GM21447 (cell line): ENCODE data around the gene HOXA4.

Experiments used
- ATAC-seq: cut with Tn5 transposase; IDR thresholded peaks from one replicate; pipeline ENCODE4 v1.9.1; 2021; ENCODE audit not compliant: unreplicated experiment

HOXA4 gene

GRCh38 chr7:27133409-27134231 is 3.1 kb upstream of the HOXA4 start:
- ATAC-seq, result no peak

- ATAC-seq, result no peak
Measured at GRCh38 chr7:27132978-27133377, 2.4 kb upstream of the HOXA4 start.

DNA sequence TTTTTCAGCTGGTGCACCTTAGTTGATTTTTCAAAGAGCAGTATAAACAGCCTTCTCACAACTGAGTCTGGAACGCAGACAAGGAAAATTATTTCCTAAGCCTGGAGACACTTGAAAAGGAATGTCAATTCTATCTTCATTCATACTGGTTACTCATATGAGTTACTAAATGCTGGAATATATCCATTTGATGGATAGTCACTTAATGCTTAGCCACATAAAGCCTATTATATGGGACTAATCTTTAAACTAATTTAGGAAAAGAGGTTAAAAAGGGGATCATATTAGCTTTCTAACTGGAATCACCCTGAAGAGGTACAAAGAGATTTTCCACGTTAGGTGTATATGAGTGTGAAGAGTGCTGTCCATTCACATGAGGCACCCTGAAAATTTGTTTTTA is 1.7 kb upstream of the HOXA4 start:
- no peak for ATAC-seq

DNA sequence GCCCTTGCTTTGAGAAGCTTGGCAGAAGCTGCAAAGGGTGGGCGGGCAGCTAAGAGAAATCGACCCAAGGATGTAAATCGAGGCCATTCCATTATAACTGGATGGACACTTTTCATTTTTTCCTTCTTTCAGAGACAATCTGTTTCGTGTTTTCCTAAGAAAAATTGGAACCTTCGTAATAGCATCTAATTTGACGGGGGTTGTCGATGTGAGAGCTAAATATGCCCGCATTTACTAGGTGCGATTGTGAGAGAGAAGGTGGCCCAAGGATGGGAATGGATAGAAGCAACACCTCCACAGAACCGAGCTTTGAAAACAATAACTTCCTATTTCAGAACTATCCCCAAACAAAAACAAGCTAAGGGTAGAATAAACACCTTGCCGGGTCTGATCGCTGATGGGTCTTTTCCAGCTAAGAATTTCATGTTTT is 848 bp upstream of the HOXA4 start:
- ATAC-seq, result no peak

DNA sequence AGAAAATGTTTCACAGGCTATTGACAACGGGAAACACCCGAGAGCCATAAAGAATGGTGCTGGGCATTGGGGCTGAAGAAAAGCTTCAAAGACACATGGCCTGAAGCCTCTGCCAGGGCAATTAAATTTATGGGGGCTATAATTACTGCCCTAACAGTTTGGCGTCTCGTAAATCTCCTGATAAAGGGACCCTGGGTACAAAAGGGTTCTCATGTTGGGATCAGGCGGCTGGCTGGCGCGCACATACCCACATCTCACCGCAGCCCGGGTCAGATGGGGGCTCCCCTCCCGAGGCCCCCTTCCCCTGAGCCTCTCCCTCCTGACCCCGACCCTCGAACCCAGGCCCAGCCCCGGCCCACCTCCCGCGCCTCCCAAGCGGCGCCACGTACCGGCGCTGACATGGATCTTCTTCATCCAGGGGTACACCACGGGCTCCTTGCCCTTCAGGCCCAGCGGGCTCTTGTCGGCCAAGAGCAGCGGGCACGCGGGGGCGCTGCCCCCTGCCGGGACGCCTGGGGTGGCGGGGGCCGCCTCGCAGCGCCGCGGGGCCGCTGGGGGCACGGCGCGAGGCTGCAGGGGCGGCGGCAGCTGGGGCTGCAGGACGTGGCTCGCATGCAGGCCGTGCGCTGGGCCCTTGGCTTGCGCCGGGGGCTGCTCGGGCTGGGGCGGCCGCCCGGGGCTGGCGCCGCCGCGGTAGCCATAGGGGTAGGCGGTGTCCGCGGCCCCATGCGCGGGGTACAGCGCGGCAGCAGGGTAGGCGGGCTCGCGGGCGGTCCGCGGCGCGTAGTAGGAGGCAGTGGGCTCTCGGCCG is 623 bp downstream of the HOXA4 start:
- ATAC-seq, result no peak

DNA sequence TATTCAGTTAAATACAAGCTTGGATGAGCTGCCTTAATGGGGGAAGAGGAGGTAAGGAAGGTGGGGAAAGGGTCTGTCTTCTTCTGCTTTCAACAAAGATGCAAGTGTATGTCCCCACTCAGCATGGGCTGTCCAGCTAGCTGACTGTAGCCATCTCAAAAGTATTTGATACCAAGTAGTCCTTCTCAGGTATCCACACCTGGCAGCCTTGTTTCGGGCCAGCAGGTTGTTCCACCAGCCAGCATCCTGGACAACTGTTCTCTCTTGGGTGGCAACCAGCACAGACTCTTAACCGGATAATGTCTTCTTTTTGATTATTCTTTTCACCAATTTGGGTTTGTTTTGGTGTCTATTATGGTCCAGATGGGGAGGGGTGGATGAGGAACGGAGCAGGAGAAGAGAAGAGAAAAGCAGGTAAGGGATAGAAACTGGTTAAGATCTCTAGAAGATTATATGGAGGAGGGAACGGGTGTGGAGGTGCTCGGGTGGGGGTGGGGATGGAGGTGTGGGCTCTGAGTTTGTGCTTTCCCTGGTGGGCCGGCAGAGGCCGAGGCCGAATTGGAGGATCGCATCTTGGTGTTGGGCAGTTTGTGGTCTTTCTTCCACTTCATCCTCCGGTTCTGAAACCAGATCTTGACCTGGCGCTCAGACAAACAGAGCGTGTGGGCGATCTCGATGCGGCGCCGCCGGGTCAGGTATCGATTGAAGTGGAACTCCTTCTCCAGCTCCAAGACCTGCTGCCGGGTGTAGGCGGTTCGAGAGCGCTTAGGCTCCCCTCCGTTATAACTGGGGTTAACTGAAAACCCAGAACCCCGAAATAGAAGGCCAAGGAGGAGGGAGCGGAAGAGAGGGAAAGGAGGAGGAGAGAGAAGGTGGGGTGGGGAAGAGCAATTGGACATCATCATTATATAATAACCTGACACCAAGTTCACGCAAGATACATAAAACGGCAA is 1.5 kb downstream of the HOXA4 start:
- ATAC-seq, result no peak

GRCh38 chr7:27128034-27128433 is 2.5 kb downstream of the HOXA4 start:
- ATAC-seq, result no peak

DNA sequence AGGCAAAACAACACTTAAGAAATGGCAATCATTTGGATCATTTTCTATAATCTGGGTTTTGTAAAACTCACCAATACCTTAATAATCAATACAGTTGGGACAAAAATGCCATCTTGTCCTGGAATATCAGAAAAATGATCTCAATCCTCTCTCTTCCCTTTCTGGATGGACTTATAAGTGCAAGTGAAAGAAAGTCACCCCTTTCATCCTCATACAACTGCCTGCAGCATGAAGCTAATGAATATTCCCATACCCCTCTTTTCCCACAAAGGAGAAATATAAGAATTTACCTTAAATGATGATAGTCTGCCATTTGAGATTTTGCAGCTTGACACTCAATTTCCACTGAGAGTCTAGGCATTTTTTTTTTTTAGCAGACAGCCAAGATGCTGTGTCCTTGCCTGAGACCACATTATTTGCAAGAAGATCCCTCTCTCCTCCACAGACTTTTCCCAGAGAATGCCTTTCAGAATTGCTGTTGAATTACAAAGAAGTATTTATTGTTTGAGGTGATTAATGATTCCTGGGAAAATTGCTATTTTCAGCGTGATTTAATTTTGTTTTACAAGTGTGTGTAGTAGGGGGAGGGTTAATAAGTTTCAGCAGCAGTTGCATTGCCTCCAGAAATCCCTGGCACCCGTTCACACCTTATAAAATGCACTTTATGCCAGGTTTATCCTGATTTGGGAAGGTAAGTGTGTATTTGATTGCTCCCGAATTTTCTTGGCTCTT is 3.8 kb downstream of the HOXA4 start:
- ATAC-seq, result no peak

GRCh38 chr7:27125986-27126394 is 4.6 kb downstream of the HOXA4 start:
- no peak for ATAC-seq

DNA sequence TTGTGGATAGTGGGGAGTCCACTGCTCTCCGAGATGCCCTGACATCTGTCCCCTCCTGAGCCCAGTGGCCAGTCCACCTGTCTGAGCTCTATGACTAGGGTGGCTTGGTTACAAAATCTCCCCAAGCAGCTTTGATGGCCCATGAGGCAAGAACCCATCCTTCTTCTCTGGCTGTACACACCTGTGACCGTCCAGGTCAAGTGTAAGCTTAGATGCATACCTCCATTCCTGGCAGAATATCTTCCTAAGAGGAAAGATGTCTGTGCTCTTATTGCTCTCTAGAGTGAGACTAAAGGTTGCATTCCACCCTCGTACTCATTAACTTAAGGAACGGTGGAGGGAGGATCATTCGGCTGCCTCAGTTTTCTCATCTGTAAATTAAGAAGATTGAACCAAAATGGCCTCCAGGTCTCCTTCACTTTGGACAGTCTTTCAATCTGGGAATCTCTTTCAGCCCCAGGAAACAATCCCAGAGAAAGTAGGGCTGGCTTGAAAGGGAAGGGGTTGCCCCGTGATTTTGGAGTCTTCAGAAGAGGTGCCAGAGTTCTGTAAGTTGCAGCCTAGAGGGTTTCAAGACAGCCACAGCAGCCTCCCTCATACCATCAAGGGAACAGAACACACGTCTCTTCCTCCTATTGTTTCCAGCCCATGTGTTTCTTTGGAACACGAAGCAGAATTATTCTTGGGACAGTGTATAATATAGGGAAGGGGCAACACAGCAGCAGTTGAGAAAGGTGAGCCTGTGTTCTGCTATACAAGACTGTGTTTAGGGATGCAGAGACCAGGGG is 5.5 kb downstream of the HOXA4 start:
- no peak for ATAC-seq

DNA sequence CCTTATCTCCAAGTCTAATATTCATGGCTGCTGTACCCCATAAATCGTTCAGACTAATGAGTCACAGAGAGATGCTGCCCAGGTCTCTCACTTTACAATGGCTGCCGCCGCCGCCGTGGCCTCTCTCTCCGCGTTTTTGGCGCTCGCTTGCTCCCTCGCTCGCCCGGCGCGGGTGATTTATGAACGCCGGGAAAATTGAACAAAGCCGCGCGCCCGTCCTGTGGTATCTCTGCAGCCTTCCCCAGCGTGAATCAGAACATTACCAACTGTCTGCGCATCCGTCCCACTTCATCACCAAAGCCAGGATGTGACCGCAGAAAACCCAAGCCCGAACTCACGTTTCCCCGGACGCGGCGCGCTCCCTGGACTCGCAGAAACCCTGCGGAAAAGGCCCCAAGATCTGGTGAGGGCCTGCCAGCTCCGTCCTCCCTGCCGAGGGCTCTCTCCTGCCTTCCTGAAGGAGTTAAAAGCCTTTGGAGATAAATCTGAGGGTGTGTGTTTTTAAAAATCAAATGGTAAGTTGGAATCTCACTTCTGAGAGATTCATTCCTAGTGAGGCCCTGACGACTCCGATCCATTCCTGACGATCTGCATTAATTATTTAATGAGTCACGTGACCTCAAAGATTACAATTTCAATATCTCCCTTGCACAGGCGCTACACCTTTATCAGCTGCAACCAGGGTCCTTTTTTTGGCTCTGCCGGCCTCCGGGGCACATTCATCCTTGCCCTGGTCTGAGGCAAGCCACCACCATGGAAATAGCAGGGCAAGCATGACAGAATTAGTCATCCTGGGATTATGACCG is 6.3 kb downstream of the HOXA4 start:
- no peak for ATAC-seq

- ATAC-seq, result no peak
Measured at GRCh38 chr7:27123477-27124053, 7.0 kb downstream of the HOXA4 start.

GRCh38 chr7:27123007-27123476 is 7.5 kb downstream of the HOXA4 start:
- no peak for ATAC-seq

- no peak for ATAC-seq
Measured at GRCh38 chr7:27122077-27122910, 8.3 kb downstream of the HOXA4 start.

- ATAC-seq, result no peak
Measured at GRCh38 chr7:27121684-27122076, 8.9 kb downstream of the HOXA4 start.

- no peak for ATAC-seq
Measured at GRCh38 chr7:27119412-27119911, 11.1 kb downstream of the HOXA4 start.

DNA sequence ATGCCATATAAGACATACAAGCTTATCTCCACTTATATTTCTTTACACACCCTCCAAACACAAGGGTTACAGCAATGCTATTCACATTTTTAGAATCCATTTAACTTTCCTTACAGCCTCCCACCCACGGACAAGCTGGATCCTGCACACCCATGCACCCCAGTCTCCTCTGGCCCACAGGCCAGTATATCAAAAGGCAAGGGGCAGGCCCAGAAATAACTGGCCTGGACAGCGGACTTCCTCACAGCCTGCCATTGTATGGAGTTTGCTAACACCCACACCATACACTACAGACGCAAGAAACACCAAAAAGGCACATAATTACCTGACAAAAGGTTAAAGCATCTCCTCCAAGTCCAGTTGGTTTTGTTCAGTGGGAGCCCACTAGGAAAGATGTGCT is 12.0 kb downstream of the HOXA4 start:
- no peak for ATAC-seq
